Measurements from ENCODE around the gene EFHD1.
"Not testable (repeated sequence)": the region's sequence is repeated elsewhere in the genome, so short reads cannot be mapped to it uniquely, and the experiment has no call there.

EFHD1 gene

DNA sequence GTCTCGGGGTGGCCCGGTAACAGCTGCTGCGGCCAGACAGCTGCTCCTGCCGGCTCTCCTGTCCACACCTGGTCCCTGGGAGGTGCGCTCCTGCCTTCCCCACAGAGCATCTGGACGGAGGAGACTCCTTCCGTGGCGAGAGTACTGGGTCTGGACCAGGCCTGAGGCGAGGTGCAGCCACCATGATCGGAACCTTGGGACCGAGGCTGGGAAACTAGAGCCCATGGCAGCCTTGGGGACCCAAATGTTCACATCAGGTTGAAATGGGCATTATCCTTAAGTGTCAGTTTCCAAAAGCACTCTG is 64.4 kb downstream of the EFHD1 start:
- TF ChIP-seq ZFX (IDR thresholded peaks at IDR 0.05; ENCODE audit: borderline replicate concordance): no peak
- TF ChIP-seq, protein P1, sequence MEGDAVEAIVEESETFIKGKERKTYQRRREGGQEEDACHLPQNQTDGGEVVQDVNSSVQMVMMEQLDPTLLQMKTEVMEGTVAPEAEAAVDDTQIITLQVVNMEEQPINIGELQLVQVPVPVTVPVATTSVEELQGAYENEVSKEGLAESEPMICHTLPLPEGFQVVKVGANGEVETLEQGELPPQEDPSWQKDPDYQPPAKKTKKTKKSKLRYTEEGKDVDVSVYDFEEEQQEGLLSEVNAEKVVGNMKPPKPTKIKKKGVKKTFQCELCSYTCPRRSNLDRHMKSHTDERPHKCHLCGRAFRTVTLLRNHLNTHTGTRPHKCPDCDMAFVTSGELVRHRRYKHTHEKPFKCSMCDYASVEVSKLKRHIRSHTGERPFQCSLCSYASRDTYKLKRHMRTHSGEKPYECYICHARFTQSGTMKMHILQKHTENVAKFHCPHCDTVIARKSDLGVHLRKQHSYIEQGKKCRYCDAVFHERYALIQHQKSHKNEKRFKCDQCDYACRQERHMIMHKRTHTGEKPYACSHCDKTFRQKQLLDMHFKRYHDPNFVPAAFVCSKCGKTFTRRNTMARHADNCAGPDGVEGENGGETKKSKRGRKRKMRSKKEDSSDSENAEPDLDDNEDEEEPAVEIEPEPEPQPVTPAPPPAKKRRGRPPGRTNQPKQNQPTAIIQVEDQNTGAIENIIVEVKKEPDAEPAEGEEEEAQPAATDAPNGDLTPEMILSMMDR (IDR thresholded peaks at IDR 0.05): no peak
- peak overlapping the region; percentile 85 for H3K27ac ChIP-seq

- no peak for TF ChIP-seq ZFX (IDR thresholded peaks at IDR 0.05; ENCODE audit: borderline replicate concordance)
- TF ChIP-seq, protein P1 (IDR thresholded peaks at IDR 0.05): no peak
- H3K27ac ChIP-seq: no peak overlapping the region
Observed at GRCh38 chr2:232698556-232699091, 65.2 kb downstream of the EFHD1 start.

DNA sequence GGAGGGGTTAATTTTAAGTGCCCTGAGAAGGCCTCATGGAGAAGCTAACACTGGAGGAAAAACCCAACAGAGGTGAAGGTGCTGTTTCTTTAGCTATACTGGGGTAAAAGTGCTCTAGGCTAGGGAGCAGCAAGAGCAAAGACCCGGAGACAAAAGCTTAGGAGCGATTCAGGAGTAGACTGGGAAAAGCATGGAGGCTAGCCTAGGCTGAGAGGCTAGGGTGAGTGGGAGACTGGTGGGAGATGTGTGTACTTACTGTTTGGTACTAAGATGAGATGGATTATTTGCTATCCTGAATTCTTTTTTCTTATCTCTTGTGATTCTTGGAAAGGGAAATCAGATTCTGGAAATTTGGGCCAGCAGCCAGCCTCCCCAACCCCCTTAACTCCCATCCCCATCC is 65.7 kb downstream of the EFHD1 start:
- H3K27ac ChIP-seq: no peak overlapping the region
- TF ChIP-seq, protein P1 (IDR thresholded peaks at IDR 0.05): no peak
- TF ChIP-seq ZFX (IDR thresholded peaks at IDR 0.05; ENCODE audit: borderline replicate concordance): no peak

DNA sequence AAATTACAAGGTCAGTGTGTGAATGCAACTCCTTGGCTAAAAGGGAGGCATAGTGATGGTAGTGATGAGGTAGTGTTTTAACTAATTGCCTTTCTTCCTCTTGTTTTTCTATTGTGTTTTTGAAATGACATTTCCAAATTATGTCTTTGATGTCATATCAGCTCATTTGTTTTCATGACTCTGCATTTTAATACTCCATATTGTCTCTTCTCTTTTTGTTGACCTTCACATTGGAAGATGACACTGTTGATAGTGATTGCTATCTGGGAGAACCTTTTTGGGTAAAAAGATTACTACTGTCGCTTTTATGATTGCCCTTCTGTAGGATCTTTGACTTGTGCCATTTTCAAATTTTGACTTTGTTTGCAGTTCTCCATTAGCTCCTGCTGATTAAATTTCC is 66.8 kb downstream of the EFHD1 start:
- H3K27ac ChIP-seq: no peak overlapping the region
- TF ChIP-seq, protein P1 (IDR thresholded peaks at IDR 0.05): no peak
- TF ChIP-seq ZFX (IDR thresholded peaks at IDR 0.05; ENCODE audit: borderline replicate concordance): no peak

GRCh38 chr2:232707076-232707475 is 73.7 kb downstream of the EFHD1 start:
- TF ChIP-seq, protein P1 (IDR thresholded peaks at IDR 0.05): no peak
- no peak for TF ChIP-seq ZFX (IDR thresholded peaks at IDR 0.05; ENCODE audit: borderline replicate concordance)
- no peak overlapping the region for H3K27ac ChIP-seq

DNA sequence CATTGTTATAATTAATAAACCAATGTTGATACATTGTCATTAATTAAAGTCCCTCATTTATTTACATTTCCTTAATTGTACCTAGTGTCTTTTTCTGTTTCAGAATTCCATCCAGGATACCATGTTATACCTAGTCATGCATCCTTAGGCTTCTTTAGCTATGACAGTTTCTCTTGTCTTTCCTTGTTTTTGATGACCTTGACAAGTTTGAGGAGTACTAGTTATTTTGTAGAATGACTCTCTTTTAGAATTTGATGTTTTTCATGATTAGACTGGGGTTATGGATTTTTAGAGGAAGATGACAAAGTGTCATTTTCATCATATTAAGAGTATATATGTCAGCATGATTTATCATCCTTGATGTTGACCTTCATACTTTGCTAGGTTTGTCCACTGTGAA is 80.1 kb downstream of the EFHD1 start:
- TF ChIP-seq ZFX (IDR thresholded peaks at IDR 0.05; ENCODE audit: borderline replicate concordance): no peak
- TF ChIP-seq, protein P1 (IDR thresholded peaks at IDR 0.05): no peak
- H3K27ac ChIP-seq: no peak overlapping the region

DNA sequence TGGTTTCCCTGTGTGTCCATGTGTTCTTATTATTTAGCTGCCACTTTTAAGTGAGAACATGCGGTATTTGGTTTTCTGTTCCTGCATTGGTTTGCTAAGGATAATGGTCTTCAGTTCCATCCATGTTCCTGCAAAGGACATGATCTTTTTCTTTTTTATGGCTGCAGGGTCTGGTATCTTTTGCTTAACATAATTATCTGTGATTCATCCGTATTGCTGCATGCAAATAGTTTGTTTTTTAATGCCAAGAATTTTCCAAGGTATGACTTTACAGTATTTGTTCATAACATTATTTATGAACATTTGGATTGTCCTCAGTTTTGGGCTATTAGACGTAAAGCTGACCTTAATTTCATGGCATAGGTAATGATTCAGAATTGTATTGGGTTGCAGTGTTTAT is 81.6 kb downstream of the EFHD1 start:
- no peak for TF ChIP-seq ZFX (IDR thresholded peaks at IDR 0.05; ENCODE audit: borderline replicate concordance)
- TF ChIP-seq, protein P1 (IDR thresholded peaks at IDR 0.05): no peak
- no peak overlapping the region for H3K27ac ChIP-seq

DNA sequence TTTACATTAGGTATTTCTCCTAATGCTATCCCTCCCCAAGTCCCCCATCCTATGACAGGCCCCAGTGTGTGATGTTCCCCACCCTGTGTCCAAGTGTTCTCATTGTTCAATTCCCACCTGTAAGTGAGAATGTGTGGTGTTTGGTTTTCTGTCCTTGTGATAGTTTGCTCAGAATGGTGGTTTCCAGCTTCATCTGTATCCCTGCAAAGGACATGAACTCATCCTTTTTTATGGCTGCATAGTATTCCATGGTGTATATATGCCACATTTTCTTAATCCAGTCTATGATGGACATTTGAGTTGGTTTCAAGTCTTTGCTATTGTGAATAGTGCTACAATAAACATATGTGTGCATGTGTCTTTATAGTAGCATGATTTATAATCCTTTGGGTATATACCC is 86.7 kb downstream of the EFHD1 start:
- H3K27ac ChIP-seq: not testable (repeated sequence)
